Small intestine (tissue), 7 donors: Measurements from ENCODE around the gene BOLA3. TPM values are rescaled to one million over a fixed set of nuclear protein-coding genes. Genes with fewer than 3 reads are reported as not detected.
"Not testable (repeated sequence)": the region's sequence is repeated elsewhere in the genome, so short reads cannot be mapped to it uniquely, and the experiment has no call there.

Experiments used
- DNase-seq, 2 donors: peaks; one replicate each; pipeline versions ENCODE4 v3.0.0 to v3.0.0-alpha.2; 2013
- FAIRE-seq: peaks from 2 replicates; lab custom pipeline; 2012; peaks lifted over from hg19 to GRCh38; lab: Jason Lieb, UNC
- H3K27ac ChIP-seq, 3 donors: one replicate each; pipeline ENCODE4 v1.5.1; 2013; ENCODE audit warnings: low read length in 2 of 3, mild to moderate bottlenecking in 2 of 3, control low read depth in 1 of 3, inconsistent platforms in 1 of 3, low read depth in 1 of 3, moderate library complexity in 1 of 3
- H3K27me3 ChIP-seq, 3 donors: one replicate each; pipeline ENCODE4 v1.6.1; 2013; ENCODE audit warnings: low read length in 3 of 3, inconsistent platforms in 1 of 3; ENCODE audit not compliant: control insufficient read depth in 3 of 3, insufficient read depth in 3 of 3
- H3K36me3 ChIP-seq, 3 donors: one replicate each; pipeline ENCODE4 v1.6.1; 2013; ENCODE audit warnings: low read length in 3 of 3, inconsistent platforms in 1 of 3, low read depth in 1 of 3, mild to moderate bottlenecking in 1 of 3, moderate library complexity in 1 of 3; ENCODE audit not compliant: control insufficient read depth in 3 of 3, insufficient read depth in 2 of 3
- H3K4me1 ChIP-seq, 3 donors: one replicate each; pipeline ENCODE4 v1.6.1; 2013; ENCODE audit warnings: low read length in 2 of 3, inconsistent platforms in 1 of 3, low read depth in 1 of 3, mild to moderate bottlenecking in 1 of 3, moderate library complexity in 1 of 3; ENCODE audit not compliant: control insufficient read depth in 3 of 3, insufficient read depth in 2 of 3
- H3K4me3 ChIP-seq, 3 donors: one replicate each; pipeline ENCODE4 v1.5.1; 2013; ENCODE audit warnings: low read length in 3 of 3, control low read depth in 1 of 3, inconsistent platforms in 1 of 3, low read depth in 1 of 3, mild to moderate bottlenecking in 1 of 3, moderate library complexity in 1 of 3
- H3K9me3 ChIP-seq, 2 donors: one replicate each; pipeline ENCODE4 v1.6.1; 2013; ENCODE audit warnings: low read depth in 1 of 2, low read length in 1 of 2; ENCODE audit not compliant: control insufficient read depth in 2 of 2, insufficient read depth in 1 of 2
- WGBS, 3 donors: extraction: QIAGEN DNeasy Blood & Tissue Kit; methylation state at CpG; one replicate each; pipeline ENCODE4 v1.1.7; 2013; 5-methylcytosine and 5-hydroxymethylcytosine counted together
- polyA plus RNA-seq, 4 donors: library from polyadenylated mRNA; stranded (reverse) in 3 of 4; unstranded in 1 of 4; fragments of 200-250 nt in 3 of 4; fragments of 120-200 nt in 1 of 4; gene quantifications; one replicate each; pipeline versions ENCODE4 v1.2.1 to v1.2.3, GENCODE V29; 2013
- donor health status: healthy with polysubstance abuse.
- donor health status: control.
- donor health status: control.
- donor health status: Bipolar disorder and iron deficiency.
- donor health status: healthy.

The BOLA3 gene
- polyA plus RNA-seq, 4 donors: 26.4 to 75.8 (median 60.0) TPM

GRCh38 chr2:74088676-74089075 is 59.0 kb downstream of the BOLA3 start:
- peaks cover 20 to 81% (median 27%) of the 10 kb centered on the region in 3 donors for H3K36me3 ChIP-seq
- FAIRE-seq, H3K27me3 ChIP-seq: not testable (repeated sequence)

GRCh38 chr2:74087696-74088095 is 60.0 kb downstream of the BOLA3 start:
- H3K27ac ChIP-seq: no peak overlapping the region
- H3K4me3 ChIP-seq: no peak overlapping the region
- H3K27me3 ChIP-seq: no peaks in the 10 kb centered on the region
- DNase-seq (no peak), FAIRE-seq (no peak)
- H3K9me3 ChIP-seq: no peaks in the 10 kb centered on the region
- 96 to 98% (median 98%) methylated on average over 16 of the region's 16 CpGs for WGBS, 3 donors
- H3K36me3 ChIP-seq: peaks cover 19 to 81% (median 23%) of the 10 kb centered on the region in 3 donors
- no peaks in the 10 kb centered on the region for H3K4me1 ChIP-seq

More at GRCh38 chr2:74088676-74089075, 59.0 kb downstream of the BOLA3 start:
- not testable (repeated sequence) for H3K9me3 ChIP-seq, H3K4me1 ChIP-seq, DNase-seq, H3K27ac ChIP-seq, H3K4me3 ChIP-seq
- WGBS, 3 donors: 91 to 98% (median 97%) methylated on average over 8 of the region's 8 CpGs

- WGBS, 3 donors: 93 to 95% (median 93%) methylated on average over 6 of the region's 6 CpGs
- H3K27me3 ChIP-seq: no peaks in the 10 kb centered on the region
- no peaks in the 10 kb centered on the region for H3K9me3 ChIP-seq
- H3K4me3 ChIP-seq: no peak overlapping the region
- DNase-seq (no peak), FAIRE-seq (no peak)
- H3K27ac ChIP-seq: no peak overlapping the region
- peaks cover 10 to 78% (median 21%) of the 10 kb centered on the region in 3 donors for H3K36me3 ChIP-seq
- no peaks in the 10 kb centered on the region for H3K4me1 ChIP-seq
Measured at GRCh38 chr2:74086021-74086420, 61.7 kb downstream of the BOLA3 start.

Other genes with a start within 250 kb of the BOLA3 start
- 100 to 1,000 TPM in 1 of 4 donors, 10 to 100 TPM in 3; 52.5 to 107 (median 86.3) TPM for gene DGUOK, start 221.0 kb downstream of the BOLA3 start, polyA plus RNA-seq
- gene TET3, start 163.0 kb downstream of the BOLA3 start, polyA plus RNA-seq: 10 to 100 TPM in 1 of 4 donors, 1 to 10 TPM in 3; 2.7 to 19.3 (median 6.2) TPM
- gene MOB1A, start 31.0 kb upstream of the BOLA3 start, polyA plus RNA-seq: 10 to 100 TPM; 41.3 to 75.5 (median 47.0) TPM
- gene MTHFD2, start 50.7 kb upstream of the BOLA3 start, polyA plus RNA-seq: 100 to 1,000 TPM in 1 of 4 donors, 10 to 100 TPM in 1, 1 to 10 TPM in 2; 8.1 to 114 (median 11.0) TPM
- gene SLC4A5, start 195.5 kb upstream of the BOLA3 start, polyA plus RNA-seq: 1 to 10 TPM in 1 of 4 donors, under 1 TPM in 2, not detected in 1; 0.43 to 2.0 (median 0.59) TPM
- 10 to 100 TPM; 72.7 to 92.8 (median 77.9) TPM for gene DCTN1, start 232.4 kb upstream of the BOLA3 start, polyA plus RNA-seq